SK-N-MC (cell line): ENCODE data around the gene ZNF423.

Experiments used
- EZH2 ChIP-seq: fragments of 200-600 bp; sonication (generic); IDR thresholded peaks from one replicate; pipeline ENCODE4 v1.6.1; 2017; ENCODE audit warnings: antibody characterized with exemption
- FOXP2 ChIP-seq: optimal IDR thresholded peaks from 2 replicates; pipeline ENCODE3; 2011; ENCODE audit warnings: mild to moderate bottlenecking, moderate library complexity; ENCODE audit not compliant: insufficient read depth; ENCODE audit errors: extremely low read length, control extremely low read depth
- POLR2AphosphoS5 ChIP-seq: IDR thresholded peaks from 2 replicates; pipeline ENCODE4 v1.6.1; 2012; ENCODE audit warnings: mild to moderate bottlenecking, low read depth, low read length, borderline replicate concordance

GRCh38 chr16:49494891-49495566 lies 360.9 kb downstream of the ZNF423 start:
- no peak for TF ChIP-seq POLR2AphosphoS5
- TF ChIP-seq FOXP2 = no peak
- no peak for TF ChIP-seq EZH2
